ENCODE results near the gene OCEL1. TPM values are rescaled to one million over a fixed set of nuclear protein-coding genes. Genes with fewer than 3 reads are reported as not detected.
A peak's percentile ranks its signal among the peaks of the same experiment; 100 is the strongest.

Gene OCEL1
- total and polyA plus RNA-seq, 8 donors, result 9.7 to 38.0 (median 12.7) TPM

DNA sequence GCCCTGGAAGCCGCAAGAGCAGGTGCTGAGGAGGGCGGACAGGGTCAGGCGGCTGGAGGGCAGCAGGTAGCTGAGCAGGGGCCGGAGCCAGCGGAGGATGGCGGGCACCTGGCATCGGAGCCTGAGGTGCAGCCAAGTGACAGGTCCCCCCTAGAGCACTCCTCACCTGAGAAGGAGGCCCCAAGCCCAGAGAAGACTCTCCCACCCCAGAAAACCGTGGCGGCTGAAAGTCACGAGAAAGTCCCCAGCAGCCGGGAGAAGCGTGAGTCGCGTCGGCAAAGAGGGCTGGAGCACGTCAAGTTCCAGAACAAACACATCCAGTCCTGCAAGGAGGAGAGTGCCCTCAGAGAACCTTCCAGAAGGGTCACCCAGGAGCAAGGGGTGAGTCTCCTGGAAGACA, 31.4 kb upstream of the OCEL1 start:
- H3K4me3 ChIP-seq, result no peak overlapping the region
- intact Hi-C loops (cut with DNase I), result no loop called here
- TF ChIP-seq, protein P1, sequence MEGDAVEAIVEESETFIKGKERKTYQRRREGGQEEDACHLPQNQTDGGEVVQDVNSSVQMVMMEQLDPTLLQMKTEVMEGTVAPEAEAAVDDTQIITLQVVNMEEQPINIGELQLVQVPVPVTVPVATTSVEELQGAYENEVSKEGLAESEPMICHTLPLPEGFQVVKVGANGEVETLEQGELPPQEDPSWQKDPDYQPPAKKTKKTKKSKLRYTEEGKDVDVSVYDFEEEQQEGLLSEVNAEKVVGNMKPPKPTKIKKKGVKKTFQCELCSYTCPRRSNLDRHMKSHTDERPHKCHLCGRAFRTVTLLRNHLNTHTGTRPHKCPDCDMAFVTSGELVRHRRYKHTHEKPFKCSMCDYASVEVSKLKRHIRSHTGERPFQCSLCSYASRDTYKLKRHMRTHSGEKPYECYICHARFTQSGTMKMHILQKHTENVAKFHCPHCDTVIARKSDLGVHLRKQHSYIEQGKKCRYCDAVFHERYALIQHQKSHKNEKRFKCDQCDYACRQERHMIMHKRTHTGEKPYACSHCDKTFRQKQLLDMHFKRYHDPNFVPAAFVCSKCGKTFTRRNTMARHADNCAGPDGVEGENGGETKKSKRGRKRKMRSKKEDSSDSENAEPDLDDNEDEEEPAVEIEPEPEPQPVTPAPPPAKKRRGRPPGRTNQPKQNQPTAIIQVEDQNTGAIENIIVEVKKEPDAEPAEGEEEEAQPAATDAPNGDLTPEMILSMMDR (IDR thresholded peaks at IDR 0.05), result no peak
- peaks cover 0 to 100% of the 10 kb centered on the region in 2 donors for H3K36me3 ChIP-seq
- no peaks in the 10 kb centered on the region for H3K9me3 ChIP-seq
- DNase-seq, result peak in 1 of 4 donors; percentile 59
- ATAC-seq, result no peak
- no peak overlapping the region for H3K27ac ChIP-seq
- no peaks in the 10 kb centered on the region for H3K27me3 ChIP-seq
- H3K4me1 ChIP-seq, result no peaks in the 10 kb centered on the region

DNA sequence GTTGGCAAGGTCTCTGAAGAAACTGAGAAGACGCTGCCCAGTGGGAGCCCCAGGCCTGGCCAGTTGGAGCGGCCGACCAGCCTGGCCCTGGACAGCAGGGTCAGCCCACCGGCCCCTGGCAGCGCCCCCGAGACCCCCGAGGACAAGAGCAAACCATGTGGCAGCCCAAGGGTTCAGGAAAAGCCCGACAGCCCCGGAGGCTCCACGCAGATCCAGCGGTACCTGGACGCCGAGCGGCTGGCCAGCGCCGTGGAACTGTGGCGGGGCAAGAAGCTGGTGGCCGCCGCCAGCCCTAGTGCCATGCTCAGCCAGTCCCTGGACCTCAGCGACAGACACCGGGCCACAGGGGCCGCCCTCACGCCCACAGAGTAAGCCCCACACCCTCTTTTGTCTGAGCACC, 30.9 kb upstream of the OCEL1 start:
- ATAC-seq (no peak), DNase-seq (peak in 1 of 4 donors; percentile 73)
- H3K27me3 ChIP-seq, result no peaks in the 10 kb centered on the region
- intact Hi-C loops (cut with DNase I), result no loop called here
- TF ChIP-seq, protein P1 (IDR thresholded peaks at IDR 0.05), result no peak
- H3K27ac ChIP-seq, result no peak overlapping the region
- no peak overlapping the region for H3K4me3 ChIP-seq
- H3K9me3 ChIP-seq, result no peaks in the 10 kb centered on the region
- H3K4me1 ChIP-seq, result no peaks in the 10 kb centered on the region
- peaks cover 0 to 100% of the 10 kb centered on the region in 2 donors for H3K36me3 ChIP-seq

DNA sequence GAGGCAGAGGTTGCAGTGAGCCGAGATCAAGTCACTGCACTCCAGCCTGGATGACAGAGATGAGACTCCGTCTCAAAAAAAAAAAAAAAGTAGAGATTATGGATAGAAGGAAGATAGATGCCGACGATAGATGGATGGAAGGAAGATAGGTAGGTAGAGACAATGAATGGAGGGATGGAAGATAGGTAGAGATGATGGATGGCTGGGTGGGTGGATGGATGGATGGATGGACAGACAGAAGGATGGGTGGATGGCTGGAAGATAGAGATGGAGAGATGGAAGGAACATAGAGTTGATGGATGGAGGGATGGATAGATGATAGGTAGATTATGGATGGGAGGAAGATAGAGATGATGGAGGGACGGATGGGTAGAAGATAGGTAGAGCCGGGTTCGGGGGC, 29.4 kb upstream of the OCEL1 start:
- H3K27ac ChIP-seq, result no peak overlapping the region
- TF ChIP-seq, protein P1 (IDR thresholded peaks at IDR 0.05), result no peak
- no peak for ATAC-seq
- no peak for DNase-seq
- H3K36me3 ChIP-seq, result peaks cover 0 to 100% of the 10 kb centered on the region in 2 donors
- H3K9me3 ChIP-seq, result no peaks in the 10 kb centered on the region
- no peaks in the 10 kb centered on the region for H3K4me1 ChIP-seq
- no peak overlapping the region for H3K4me3 ChIP-seq
- H3K27me3 ChIP-seq, result no peaks in the 10 kb centered on the region
- intact Hi-C loops (cut with DNase I), result no loop called here

DNA sequence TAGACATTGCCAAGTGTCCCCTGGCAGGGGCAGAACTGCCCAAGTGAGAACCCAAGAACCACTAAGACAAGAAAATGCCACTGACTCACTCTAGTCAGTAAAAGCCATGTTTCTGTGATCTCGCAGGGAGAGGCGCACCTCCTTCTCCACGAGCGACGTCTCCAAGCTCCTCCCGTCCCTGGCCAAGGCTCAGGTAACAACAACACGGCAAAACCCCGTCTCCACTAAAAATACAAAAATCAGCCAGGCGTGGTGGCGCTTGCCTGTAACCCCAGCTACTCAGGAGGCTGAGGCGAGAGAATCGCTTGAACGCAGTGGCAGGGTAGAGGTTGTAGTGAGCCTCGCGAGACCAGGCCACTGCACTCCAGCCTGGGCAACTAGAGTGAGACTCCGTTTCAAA, 28.4 kb upstream of the OCEL1 start:
- ATAC-seq (no peak), DNase-seq (no peak)
- Histone ChIP-seq H3K27ac (no peak overlapping the region), H3K27me3 (no peaks in the 10 kb centered on the region), H3K9me3 (no peaks in the 10 kb centered on the region), H3K4me3 (no peak overlapping the region), H3K4me1 (no peaks in the 10 kb centered on the region), H3K36me3 (peaks cover 0 to 100% of the 10 kb centered on the region in 2 donors)
- TF ChIP-seq, protein P1 (IDR thresholded peaks at IDR 0.05), result no peak
- intact Hi-C loops (cut with DNase I), result no loop called here

DNA sequence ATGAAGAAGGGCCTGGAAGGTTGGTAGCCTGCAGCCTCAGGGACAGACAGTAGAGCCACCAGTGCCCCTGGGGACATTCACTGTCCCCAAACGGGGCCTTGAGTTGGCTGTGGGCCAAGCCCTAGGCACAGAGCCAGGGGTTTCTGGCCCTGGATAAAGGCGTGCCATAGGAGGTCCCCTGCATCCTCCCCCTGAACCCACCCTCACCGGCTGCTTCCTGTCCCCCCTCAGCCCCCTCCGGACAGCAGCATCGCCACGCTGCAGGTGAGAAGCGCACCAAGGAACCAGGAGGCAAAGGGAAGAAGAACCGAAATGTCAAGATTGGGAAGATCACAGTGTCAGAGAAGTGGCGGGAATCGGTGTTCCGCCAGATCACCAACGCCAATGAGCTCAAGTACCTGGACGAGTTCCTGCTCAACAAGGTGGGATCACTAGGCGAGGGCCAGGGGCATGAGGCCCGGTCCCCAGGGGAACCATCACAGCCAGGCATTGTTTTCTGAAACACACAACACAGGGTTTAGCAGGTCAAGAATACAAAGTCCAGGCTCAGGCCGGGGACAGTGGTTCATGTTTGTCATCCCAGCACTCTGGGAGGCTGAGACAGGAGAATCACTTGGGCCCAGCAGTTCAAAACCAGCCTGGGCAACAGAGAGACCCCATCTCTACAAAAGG, 25.5 kb upstream of the OCEL1 start:
- ATAC-seq (no peak), DNase-seq (no peak)
- Histone ChIP-seq H3K4me1 (no peaks in the 10 kb centered on the region), H3K27ac (no peak overlapping the region), H3K4me3 (no peak overlapping the region), H3K9me3 (no peaks in the 10 kb centered on the region), H3K36me3 (peaks cover 0 to 100% of the 10 kb centered on the region in 2 donors), H3K27me3 (no peaks in the 10 kb centered on the region)
- intact Hi-C loops (cut with DNase I), result loop anchor here in 1 of 2 donors (10.0 kb wide), 1 partner anchor 84 kb away; the partner anchor contains the start of gene ANKLE1
- TF ChIP-seq, protein P1 (IDR thresholded peaks at IDR 0.05), result no peak

Measured in left lung (tissue), 10 donors.